HepG2 (cell line): ENCODE measurements around the gene LRRC3. TPM values are rescaled to one million over a fixed set of nuclear protein-coding genes. Genes with fewer than 3 reads are reported as not detected.

Source experiments
- ARID4A ChIP-seq: sonication (generic); formaldehyde crosslinking; IDR thresholded peaks from 2 replicates; pipeline ENCODE4 v1.5.0; 2020; ENCODE audit warnings: mild to moderate bottlenecking, missing genetic modification reagents, borderline replicate concordance
- HNF1B ChIP-seq: sonication (generic); formaldehyde crosslinking; IDR thresholded peaks from 2 replicates; pipeline ENCODE4 v1.5.1; 2020; ENCODE audit warnings: mild to moderate bottlenecking, moderate library complexity, missing genetic modification reagents
- LRRFIP1 ChIP-seq: sonication (generic); formaldehyde crosslinking; conservative IDR thresholded peaks from 2 replicates; pipeline ENCODE4 v1.4.0; 2020; ENCODE audit warnings: missing genetic modification reagents
- MAFF ChIP-seq: IDR thresholded peaks from 2 replicates; pipeline ENCODE4 v1.6.1; 2011; ENCODE audit warnings: low read depth, low read length, improper control_type of control experiment
- MYNN ChIP-seq: sonication (generic); formaldehyde crosslinking; IDR thresholded peaks from 2 replicates; pipeline ENCODE4 v1.4.0; 2020; ENCODE audit warnings: mild to moderate bottlenecking, low read depth, missing genetic modification reagents
- NR2C2 ChIP-seq: sonication (generic); formaldehyde crosslinking; IDR thresholded peaks from 2 replicates; pipeline ENCODE4 v1.4.0; 2020; ENCODE audit warnings: missing genetic modification reagents, mild to moderate bottlenecking, moderate library complexity, borderline replicate concordance
- SCMH1 ChIP-seq: sonication (generic); formaldehyde crosslinking; IDR thresholded peaks from 2 replicates; pipeline ENCODE4 v1.9.0; 2021; ENCODE audit warnings: missing genetic modification reagents, mild to moderate bottlenecking, borderline replicate concordance
- SPEN ChIP-seq: sonication (generic); formaldehyde crosslinking; IDR thresholded peaks from 2 replicates; pipeline ENCODE4 v1.5.1; 2020; ENCODE audit warnings: low read depth, mild to moderate bottlenecking, missing genetic modification reagents
- ZKSCAN5 ChIP-seq: sonication (generic); formaldehyde crosslinking; IDR thresholded peaks from 2 replicates; pipeline ENCODE4 v1.5.1; 2020; ENCODE audit warnings: mild to moderate bottlenecking, missing genetic modification reagents
- ZNF142 ChIP-seq: sonication (generic); formaldehyde crosslinking; IDR thresholded peaks from 2 replicates; pipeline ENCODE4 v1.4.0; 2020; ENCODE audit warnings: missing genetic modification reagents
- ZNF274 ChIP-seq: sonication (generic); formaldehyde crosslinking; IDR thresholded peaks from 2 replicates; pipeline ENCODE4 v1.5.1; 2020; ENCODE audit warnings: mild to moderate bottlenecking, missing genetic modification reagents
- polyA plus RNA-seq, 8 experiments: library from polyadenylated mRNA; depleted of rRNA in 3 of 8; stranded (reverse) in 7 of 8; unstranded in 1 of 8; fragments of >200 nt; fragmentation: Illumina TruSeq in 4 of 8; extraction: Trizol in 4 of 8; gene quantifications; 2 replicates each; pipeline versions ENCODE4 v1.2.1 to v1.2.3, GENCODE V29; 2011 to 2016; ENCODE audit warnings: low read depth in 4 of 8, missing spikeins in 1 of 8, mixed read lengths in 1 of 8; ENCODE audit not compliant: insufficient read depth in 1 of 8
- total RNA-seq, 5 experiments: library from RNA; depleted of rRNA; stranded (reverse); fragments of >200 nt; fragmentation: Illumina TruSeq; extraction: Trizol; gene quantifications; 2 replicates each; pipeline ENCODE4 v1.2.3, GENCODE V29; 2016; ENCODE audit warnings: low read depth in 1 of 5

The LRRC3 gene
- total and polyA plus RNA-seq, 2 of the 13 experiments (the other 11 are each of a cell fraction or from before 2014, with no cell fraction given) = 4.8 to 16.5 TPM

- TF ChIP-seq LRRFIP1 = no peak
- TF ChIP-seq NR2C2 (CRISPR knock-in tag) = no peak
- no peak for TF ChIP-seq SCMH1
- no peak for TF ChIP-seq ZNF274 (CRISPR knock-in tag)
- TF ChIP-seq MYNN (CRISPR knock-in tag) = no peak
- 0 out of 2 replicates have a peak, but pooled peaks have one; percentile 6 for TF ChIP-seq MAFF
- TF ChIP-seq HNF1B (CRISPR knock-in tag) = no peak; the same call in 1 of the 2 replicates
- no peak for TF ChIP-seq ZKSCAN5 (CRISPR knock-in tag)
- TF ChIP-seq ZNF142 = no peak
- peak; percentile 44; the same call in 1 of the 2 replicates for TF ChIP-seq ARID4A (CRISPR knock-in tag)
- TF ChIP-seq SPEN (CRISPR knock-in tag) = no peak
These were observed 43.2 kb downstream of the LRRC3 start (continued) for GRCh38 chr21:44498280-44499210.
